PC-9 (cell line): Measurements from ENCODE around the gene TAOK1. TPM values are rescaled to one million over a fixed set of nuclear protein-coding genes. Genes with fewer than 3 reads are reported as not detected.

Source experiments
- BruUV-seq: library from RNA; stranded (reverse); fragments of 400-500 nt; replicated peaks from 2 replicates; lab custom pipeline; 2021; lab: Mats Ljungman, UMichigan
- CTCF ChIA-PET: fragments of 300-600 bp; sonication (Branson Sonifier 250); formaldehyde crosslinking; loops from one replicate; lab custom pipeline; 2022; ENCODE audit warnings: antibody characterized with exemption; lab: Charles Lee
- POLR2A ChIA-PET: fragments of 300-600 bp; sonication (Branson Sonifier 250); formaldehyde crosslinking; loops from one replicate; lab custom pipeline; 2022; ENCODE audit warnings: antibody characterized with exemption; ENCODE audit not compliant: unreplicated experiment; lab: Charles Lee
- DNase-seq, 2 experiments: peaks; one replicate each; pipeline versions ENCODE4 v3.0.0 to v3.0.0-alpha.2; 2015 to 2022; ENCODE audit warnings: mixed read lengths in 1 of 2
- H2AFZ ChIP-seq: fragments of 200-600 bp; sonication (generic); 2 replicates; pipeline ENCODE4 v1.8.1; 2017; ENCODE audit warnings: antibody characterized with exemption
- H3F3A ChIP-seq: fragments of 200-600 bp; sonication (generic); 2 replicates; pipeline ENCODE4 v1.8.1; 2017; ENCODE audit warnings: antibody characterized with exemption, mild to moderate bottlenecking, low read depth; ENCODE audit not compliant: insufficient read depth
- H3K27ac ChIP-seq: fragments of 200-600 bp; sonication (generic); 2 replicates; pipeline ENCODE4 v1.6.1; 2016; ENCODE audit warnings: mixed run types
- H3K27me3 ChIP-seq: fragments of 200-600 bp; sonication (generic); 2 replicates; pipeline ENCODE4 v1.6.1; 2016; ENCODE audit warnings: low read depth, mixed run types; ENCODE audit not compliant: insufficient read depth
- H3K36me3 ChIP-seq: fragments of 200-600 bp; sonication (generic); 2 replicates; pipeline ENCODE4 v1.6.1; 2016; ENCODE audit warnings: low read depth, mixed run types
- H3K4me1 ChIP-seq: fragments of 200-600 bp; sonication (generic); replicated peaks from 2 replicates; pipeline ENCODE4 v1.6.1; 2016; ENCODE audit warnings: mixed run types; ENCODE audit not compliant: insufficient read depth
- H3K4me2 ChIP-seq: fragments of 200-600 bp; sonication (generic); 2 replicates; pipeline ENCODE4 v1.6.1; 2017; ENCODE audit warnings: mixed run types
- H3K4me3 ChIP-seq: fragments of 200-600 bp; sonication (generic); 2 replicates; pipeline ENCODE4 v1.6.1; 2016; ENCODE audit warnings: mixed run types
- H3K79me2 ChIP-seq: fragments of 200-600 bp; sonication (generic); 2 replicates; pipeline ENCODE4 v1.6.1; 2017; ENCODE audit warnings: low read depth, mixed run types
- H3K9me2 ChIP-seq: fragments of 200-600 bp; sonication (generic); 2 replicates; pipeline ENCODE4 v1.8.1; 2017; ENCODE audit warnings: mild to moderate bottlenecking; ENCODE audit not compliant: insufficient read depth
- H3K9me3 ChIP-seq: fragments of 200-600 bp; sonication (generic); 2 replicates; pipeline ENCODE4 v1.8.1; 2016; ENCODE audit warnings: low read depth; ENCODE audit not compliant: insufficient read depth
- H4K20me1 ChIP-seq: fragments of 200-600 bp; sonication (generic); 2 replicates; pipeline ENCODE4 v1.8.1; 2017; ENCODE audit not compliant: insufficient read depth
- CTCF ChIP-seq: fragments of 200-600 bp; sonication (generic); conservative IDR thresholded peaks from 2 replicates; pipeline ENCODE4 v1.6.1; 2017; ENCODE audit warnings: mixed run types, antibody characterized with exemption, mild to moderate bottlenecking, moderate library complexity
- EZH2 ChIP-seq: fragments of 200-600 bp; sonication (generic); IDR thresholded peaks from 2 replicates; pipeline ENCODE4 v1.8.0; 2017; ENCODE audit warnings: antibody characterized with exemption, low read depth
- intact Hi-C: fragments of 100-400 bp; cut with micrococcal nuclease; formaldehyde crosslinking; loops from one replicate; pipeline ENCODE4 v1.10.0; 2022; ENCODE audit not compliant: unreplicated experiment
- total RNA-seq: library from RNA; stranded (reverse); gene quantifications from 2 replicates; pipeline ENCODE4 v1.2.3, GENCODE V29; 2021

TAOK1 gene
- total RNA-seq, 1 experiment from 2014 or later, result 51.1 TPM

GRCh38 chr17:29358416-29358815 is 31.7 kb upstream of the TAOK1 start:
- H3K27ac ChIP-seq, result peak overlapping the region; percentile 44; the same call in 1 of the 2 replicates
- H2AFZ ChIP-seq, result no peak overlapping the region
- intact Hi-C loops, result no loop called here
- H3F3A ChIP-seq, result no peaks in the 10 kb centered on the region; the same call in 1 of the 2 replicates
- no peaks in the 10 kb centered on the region for H3K79me2 ChIP-seq
- no peaks in the 10 kb centered on the region for H3K36me3 ChIP-seq
- POLR2A ChIA-PET, result no interaction called here
- no TSS peak for BruUV-seq
- no peak for TF ChIP-seq CTCF
- TF ChIP-seq EZH2, result no peak
- H3K27me3 ChIP-seq, result no peaks in the 10 kb centered on the region
- H3K4me2 ChIP-seq, result no peak overlapping the region
- H3K4me3 ChIP-seq, result no peak overlapping the region
- DNase-seq, result no peak
- H4K20me1 ChIP-seq, result no peaks in the 10 kb centered on the region; the same call in 1 of the 2 replicates
- CTCF ChIA-PET, result no interaction called here
- H3K9me2 ChIP-seq, result no peaks in the 10 kb centered on the region
- peaks cover 6% of the 10 kb centered on the region; the same call in 1 of the 2 replicates for H3K9me3 ChIP-seq
- H3K4me1 ChIP-seq, result peaks cover 7% of the 10 kb centered on the region

GRCh38 chr17:29359777-29360176 is 30.4 kb upstream of the TAOK1 start:
- H3K27me3 ChIP-seq, result no peaks in the 10 kb centered on the region
- H3K36me3 ChIP-seq, result no peaks in the 10 kb centered on the region
- POLR2A ChIA-PET, result no interaction called here
- no peak for DNase-seq
- no peak overlapping the region for H2AFZ ChIP-seq
- no peak overlapping the region for H3K4me3 ChIP-seq
- no peaks in the 10 kb centered on the region for H3K79me2 ChIP-seq
- no peaks in the 10 kb centered on the region for H4K20me1 ChIP-seq
- H3K4me1 ChIP-seq, result peaks cover 12% of the 10 kb centered on the region
- H3K9me2 ChIP-seq, result no peaks in the 10 kb centered on the region
- no TSS peak for BruUV-seq
- H3K4me2 ChIP-seq, result no peak overlapping the region
- TF ChIP-seq CTCF, result no peak
- TF ChIP-seq EZH2, result no peak
- peaks cover 5% of the 10 kb centered on the region; the same call in 1 of the 2 replicates for H3F3A ChIP-seq
- peaks cover 6% of the 10 kb centered on the region; the same call in 1 of the 2 replicates for H3K9me3 ChIP-seq
- H3K27ac ChIP-seq, result no peak overlapping the region
- CTCF ChIA-PET, result interaction anchor here (0.6 kb wide), 1 partner anchor 11 kb away, joined by 7 read pairs; no protein-coding TSS in a partner anchor
- intact Hi-C loops, result no loop called here

GRCh38 chr17:29363716-29364115 is 26.4 kb upstream of the TAOK1 start:
- no peaks in the 10 kb centered on the region for H3K79me2 ChIP-seq
- DNase-seq, result no peak
- no peak overlapping the region for H3K4me3 ChIP-seq
- CTCF ChIA-PET, result no interaction called here
- peaks cover 6% of the 10 kb centered on the region for H3K4me1 ChIP-seq
- H3K27me3 ChIP-seq, result no peaks in the 10 kb centered on the region
- BruUV-seq, result no TSS peak
- H2AFZ ChIP-seq, result no peak overlapping the region
- peaks cover 6% of the 10 kb centered on the region; the same call in 1 of the 2 replicates for H3K9me3 ChIP-seq
- H4K20me1 ChIP-seq, result no peaks in the 10 kb centered on the region
- H3F3A ChIP-seq, result peaks cover 5% of the 10 kb centered on the region; the same call in 1 of the 2 replicates
- POLR2A ChIA-PET, result no interaction called here
- H3K36me3 ChIP-seq, result no peaks in the 10 kb centered on the region
- peak overlapping the region; percentile 17; the same call in 1 of the 2 replicates for H3K4me2 ChIP-seq
- no peak overlapping the region for H3K27ac ChIP-seq
- intact Hi-C loops, result no loop called here
- H3K9me2 ChIP-seq, result no peaks in the 10 kb centered on the region
- TF ChIP-seq CTCF, result no peak
- TF ChIP-seq EZH2, result no peak
